Large intestine (tissue), 3 donors: ENCODE data around the gene HBA1. TPM values are rescaled to one million over a fixed set of nuclear protein-coding genes. Genes with fewer than 3 reads are reported as not detected.
"Not testable (repeated sequence)": the region's sequence is repeated elsewhere in the genome, so short reads cannot be mapped to it uniquely, and the experiment has no call there.

ENCODE experiments used
- DNase-seq, 2 donors: peaks; one replicate each; pipeline versions ENCODE4 v3.0.0 to v3.0.0-alpha.2; 2013
- H3K27ac ChIP-seq: one replicate; pipeline ENCODE4 v1.5.1; 2013; ENCODE audit warnings: low read length
- H3K27me3 ChIP-seq: 2 replicates; pipeline ENCODE4 v1.6.1; 2013; ENCODE audit warnings: low read length; ENCODE audit not compliant: control insufficient read depth, insufficient read depth
- H3K36me3 ChIP-seq: 2 replicates; pipeline ENCODE4 v1.6.1; 2013; ENCODE audit warnings: low read length; ENCODE audit not compliant: control insufficient read depth, insufficient read depth
- H3K4me1 ChIP-seq: one replicate; pipeline ENCODE4 v1.6.1; 2013; ENCODE audit warnings: low read length; ENCODE audit not compliant: control insufficient read depth, insufficient read depth
- H3K4me3 ChIP-seq: one replicate; pipeline ENCODE4 v1.5.1; 2013; ENCODE audit warnings: low read length
- H3K9me3 ChIP-seq: one replicate; pipeline ENCODE4 v1.6.1; 2013; ENCODE audit warnings: mild to moderate bottlenecking, low read depth, low read length, moderate library complexity; ENCODE audit not compliant: control insufficient read depth
- WGBS: methylation state at CpG from one replicate; pipeline ENCODE4 v1.1.5; 2013; ENCODE audit warnings: low lambda C conversion rate; ENCODE audit not compliant: insufficient coverage; 5-methylcytosine and 5-hydroxymethylcytosine counted together
- polyA plus RNA-seq: library from polyadenylated mRNA; unstranded; fragments of 120-200 nt; gene quantifications from one replicate; pipeline ENCODE4 v1.2.1, GENCODE V29; 2013

The HBA1 gene
- polyA plus RNA-seq, 1 donor: 1,041 TPM

DNA sequence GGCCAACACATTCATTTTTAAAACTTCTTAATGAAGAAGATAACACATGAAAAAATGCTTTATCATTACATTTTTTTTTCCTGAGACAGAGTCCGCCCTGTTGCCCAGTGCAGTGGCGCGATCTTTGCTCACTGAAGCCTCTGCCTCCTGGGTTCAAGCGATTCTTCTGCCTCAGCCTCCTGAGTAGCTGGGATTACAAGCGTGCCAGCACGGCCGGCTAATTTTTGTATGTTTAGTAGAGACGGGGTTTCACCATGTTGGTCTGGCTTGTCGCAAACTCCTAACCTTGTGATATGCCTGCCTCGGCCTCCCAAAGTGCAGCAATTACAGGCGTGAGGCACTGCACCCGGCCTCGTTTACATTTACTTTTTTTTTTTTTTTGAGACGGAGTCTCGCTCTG, 17.0 kb downstream of the HBA1 start:
- no peak overlapping the region for H3K27ac ChIP-seq
- H3K4me3 ChIP-seq: no peak overlapping the region
- H3K36me3 ChIP-seq: peaks cover 89% of the 10 kb centered on the region
- no peaks in the 10 kb centered on the region for H3K4me1 ChIP-seq
- no peaks in the 10 kb centered on the region for H3K9me3 ChIP-seq
- no peaks in the 10 kb centered on the region for H3K27me3 ChIP-seq
- WGBS: 100% methylated on average over 2 of the region's 15 CpGs
- no peak for DNase-seq

DNA sequence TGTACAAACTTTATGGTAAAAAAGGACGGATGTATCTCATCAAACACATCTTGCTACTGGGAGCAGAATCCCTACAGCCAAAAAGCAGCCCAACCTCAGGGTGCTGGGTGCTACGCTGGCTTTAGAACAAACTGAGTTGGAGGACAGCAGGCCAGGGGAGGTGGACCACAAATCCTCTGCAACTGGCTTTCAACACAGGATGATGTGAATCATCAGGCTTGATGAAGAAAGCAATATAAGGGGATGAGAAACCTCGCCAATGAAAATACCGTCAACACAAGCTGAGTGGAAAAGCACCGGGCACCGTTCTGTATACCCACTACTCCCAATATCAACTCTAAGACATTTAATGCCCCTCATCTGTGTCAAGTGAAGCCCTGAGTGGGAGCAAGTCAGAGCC, 18.0 kb downstream of the HBA1 start:
- H3K27me3 ChIP-seq: no peaks in the 10 kb centered on the region
- no peak overlapping the region for H3K4me3 ChIP-seq
- WGBS: 100% methylated on average over 1 of the region's 6 CpGs
- peaks cover 85% of the 10 kb centered on the region for H3K36me3 ChIP-seq
- no peak for DNase-seq
- no peak overlapping the region for H3K27ac ChIP-seq
- H3K4me1 ChIP-seq: no peaks in the 10 kb centered on the region
- H3K9me3 ChIP-seq: no peaks in the 10 kb centered on the region

DNA sequence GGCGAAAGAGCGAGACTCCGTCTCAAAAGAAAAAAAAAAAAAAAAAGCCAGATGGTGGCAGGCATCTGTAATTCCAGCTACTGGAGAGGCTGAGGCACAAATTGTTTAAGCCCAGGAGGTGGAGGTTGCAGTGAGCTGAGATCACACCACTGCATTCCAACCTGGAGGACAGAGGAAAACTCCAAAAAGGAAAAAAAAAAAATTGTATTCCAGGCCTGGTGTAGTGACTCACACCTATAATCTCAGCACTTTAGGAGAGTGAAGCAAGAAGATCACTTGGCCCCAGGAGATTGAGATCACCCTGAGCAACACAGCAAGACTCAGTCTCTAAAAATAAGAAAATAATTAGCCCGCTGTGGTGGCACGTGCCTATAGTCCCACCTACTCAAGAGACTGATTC, 23.9 kb downstream of the HBA1 start:
- Histone ChIP-seq H3K4me1 (no peaks in the 10 kb centered on the region), H3K9me3 (no peaks in the 10 kb centered on the region), H3K4me3 (no peak overlapping the region), H3K27ac (no peak overlapping the region), H3K27me3 (no peaks in the 10 kb centered on the region), H3K36me3 (peaks cover 68% of the 10 kb centered on the region)
- no peak for DNase-seq
- WGBS: 80% methylated on average over 1 of the region's 5 CpGs

DNA sequence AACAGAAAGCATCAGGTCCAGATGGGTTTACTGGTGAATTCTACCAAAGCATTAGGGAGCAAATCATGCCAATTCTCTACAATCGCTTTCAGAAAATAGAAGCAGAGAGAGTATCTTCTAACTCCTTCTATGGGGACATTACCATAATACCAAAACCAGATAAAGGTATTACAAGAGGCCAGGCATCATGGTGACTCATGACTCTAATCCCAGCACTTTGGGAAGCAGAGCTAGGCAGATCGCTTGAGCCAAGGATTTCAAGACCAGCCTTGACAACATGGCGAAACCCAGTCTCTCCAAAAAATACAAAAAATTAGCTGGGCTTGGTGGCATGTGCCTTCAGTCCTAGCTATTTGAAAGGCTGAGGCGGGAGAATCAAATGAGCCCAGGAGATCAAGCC, 26.8 kb downstream of the HBA1 start:
- DNase-seq: no peak
- H3K4me1 ChIP-seq: no peaks in the 10 kb centered on the region
- H3K9me3 ChIP-seq: no peaks in the 10 kb centered on the region
- no CpG with 5 or more reads among the region's 4 CpGs for WGBS
- no peak overlapping the region for H3K4me3 ChIP-seq
- H3K36me3 ChIP-seq: peaks cover 69% of the 10 kb centered on the region
- H3K27ac ChIP-seq: no peak overlapping the region
- H3K27me3 ChIP-seq: no peaks in the 10 kb centered on the region

DNA sequence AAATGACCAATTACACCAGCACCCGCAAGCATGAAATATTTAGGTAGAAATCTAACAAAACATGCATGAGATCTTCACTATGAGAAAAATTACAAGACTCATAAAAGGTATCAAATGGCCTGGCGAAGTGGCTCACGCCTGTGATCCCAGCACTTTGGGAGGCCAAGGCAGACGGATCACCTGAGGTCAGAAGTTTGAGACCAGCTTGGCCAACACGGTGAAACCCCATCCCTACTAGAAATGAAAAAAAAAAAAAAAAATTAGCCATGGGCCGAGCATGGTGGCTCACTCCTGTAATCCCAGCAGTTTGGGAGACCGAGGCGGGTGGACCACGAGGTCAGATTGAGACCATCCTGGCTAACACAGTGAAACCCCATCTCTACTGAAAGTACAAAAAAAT, 27.6 kb downstream of the HBA1 start:
- not testable (repeated sequence) for H3K27me3 ChIP-seq, H3K27ac ChIP-seq, H3K4me1 ChIP-seq, H3K9me3 ChIP-seq, H3K4me3 ChIP-seq, DNase-seq
- 100% methylated on average over 3 of the region's 9 CpGs for WGBS
- H3K36me3 ChIP-seq: peaks cover 67% of the 10 kb centered on the region

DNA sequence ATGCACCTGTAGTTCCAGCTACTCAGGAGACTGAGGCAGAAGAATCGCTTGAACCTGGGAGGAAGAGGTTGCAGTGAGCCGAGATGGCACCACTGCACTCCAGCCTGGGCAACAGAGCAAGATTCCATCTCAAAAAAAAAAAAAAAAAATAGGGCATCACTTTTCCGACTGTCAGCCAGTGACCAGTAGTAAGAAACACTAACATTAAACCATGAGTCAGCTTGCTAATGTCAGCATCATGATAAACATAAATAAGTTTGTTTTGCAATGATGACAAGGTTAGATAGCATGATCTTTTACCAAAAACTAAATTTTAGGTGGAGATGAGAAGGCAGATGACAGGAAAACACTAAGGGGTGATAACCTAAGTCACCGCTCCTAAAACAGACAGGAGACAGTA, 32.9 kb downstream of the HBA1 start:
- not testable (repeated sequence) for H3K4me1 ChIP-seq, H3K4me3 ChIP-seq, DNase-seq, H3K27ac ChIP-seq, H3K27me3 ChIP-seq, H3K9me3 ChIP-seq
- no CpG with 5 or more reads among the region's 4 CpGs for WGBS
- H3K36me3 ChIP-seq: peaks cover 68% of the 10 kb centered on the region

DNA sequence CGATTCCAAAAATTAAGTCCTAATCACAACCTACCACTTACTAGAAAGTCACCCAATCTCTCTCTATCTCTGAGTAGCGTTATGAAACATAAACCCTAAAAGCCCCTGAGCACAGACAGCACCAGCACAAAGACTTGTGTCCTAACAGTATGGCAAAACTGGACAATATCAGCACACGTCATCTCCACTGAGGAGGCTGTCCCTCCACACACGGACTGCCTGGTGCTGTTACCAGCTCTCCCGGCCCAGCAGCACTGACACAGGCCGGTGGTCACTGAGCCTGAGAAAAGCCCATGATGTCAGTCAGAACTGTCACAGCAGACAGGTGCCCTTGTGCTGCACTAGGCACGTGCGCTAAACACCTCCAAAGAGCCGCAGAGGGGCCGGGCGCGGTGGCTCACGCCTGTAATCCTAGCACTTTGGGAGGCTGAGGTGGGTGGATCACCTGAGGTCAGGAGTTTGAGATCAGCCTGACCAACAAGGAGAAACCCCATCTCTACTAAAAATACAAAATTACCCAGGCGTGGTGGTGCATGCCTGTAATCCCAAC, 35.2 kb downstream of the HBA1 start:
- not testable (repeated sequence) for H3K27ac ChIP-seq, H3K4me3 ChIP-seq, DNase-seq, H3K4me1 ChIP-seq, H3K27me3 ChIP-seq, H3K9me3 ChIP-seq
- H3K36me3 ChIP-seq: peaks cover 60% of the 10 kb centered on the region
- WGBS: no CpG with 5 or more reads among the region's 14 CpGs

DNA sequence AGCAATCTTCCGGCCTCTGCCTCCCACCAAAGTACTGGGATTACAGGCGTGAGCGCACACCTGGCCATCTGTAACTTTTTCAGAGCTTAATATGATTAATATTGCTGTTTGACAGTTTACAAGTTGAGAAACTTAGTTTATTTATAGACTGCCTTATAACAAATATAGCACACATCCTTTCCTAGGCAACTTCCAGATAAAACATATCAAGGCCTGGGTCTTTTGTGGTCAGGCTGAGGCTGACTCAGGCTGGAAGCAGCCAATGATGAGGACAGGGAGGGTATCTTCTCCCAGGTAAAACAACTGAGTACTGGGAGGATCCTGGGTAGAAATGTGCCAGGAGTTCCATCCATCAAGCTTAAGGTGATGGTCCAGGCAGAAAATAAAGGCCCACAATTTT, 36.5 kb downstream of the HBA1 start:
- Histone ChIP-seq H3K4me1 (no peaks in the 10 kb centered on the region), H3K4me3 (no peak overlapping the region), H3K36me3 (peaks cover 63% of the 10 kb centered on the region), H3K27ac (no peak overlapping the region), H3K9me3 (no peaks in the 10 kb centered on the region), H3K27me3 (no peaks in the 10 kb centered on the region)
- no peak for DNase-seq
- WGBS: no CpG with 5 or more reads among the region's 3 CpGs

DNA sequence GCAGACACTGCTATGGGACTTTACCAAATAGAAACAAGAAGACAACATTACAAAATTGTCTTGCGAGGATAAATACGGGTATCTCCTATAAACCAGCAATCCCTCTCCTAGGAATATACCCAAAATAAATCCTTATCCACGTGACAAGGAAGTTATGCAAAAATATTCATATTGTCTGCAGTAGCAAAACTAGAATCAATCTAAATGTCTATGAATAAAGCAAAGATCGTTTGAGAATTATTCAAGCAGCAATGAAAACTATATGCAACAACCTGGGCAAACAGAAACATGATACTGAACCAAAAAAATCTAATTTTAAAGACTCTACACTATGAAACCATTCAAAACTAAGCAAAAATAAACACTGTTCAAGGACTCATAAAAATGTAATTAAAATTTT, 43.5 kb downstream of the HBA1 start:
- no peaks in the 10 kb centered on the region for H3K27me3 ChIP-seq
- DNase-seq: no peak
- H3K9me3 ChIP-seq: no peaks in the 10 kb centered on the region
- no peak overlapping the region for H3K27ac ChIP-seq
- WGBS: 88% methylated on average over 2 of the region's 4 CpGs
- no peak overlapping the region for H3K4me3 ChIP-seq
- H3K36me3 ChIP-seq: peaks cover 66% of the 10 kb centered on the region
- H3K4me1 ChIP-seq: no peaks in the 10 kb centered on the region
